K562 (cell line): ENCODE measurements around the gene RECQL5. TPM values are rescaled to one million over a fixed set of nuclear protein-coding genes. Genes with fewer than 3 reads are reported as not detected.

Experiments
- ATAC-seq: fragments of 200-7000 bp; cut with Tn5 transposase; 3 replicates; pipeline ENCODE4 v1.9.1; 2020; ENCODE audit warnings: moderate library complexity
- BruUV-seq: library from RNA; stranded (reverse); fragments of 400-500 nt; replicated peaks from 2 replicates; lab custom pipeline; 2021; lab: Mats Ljungman, UMichigan
- CTCF ChIA-PET: fragments of 300-600 bp; formaldehyde crosslinking; extraction: SDS; loops from one replicate; lab custom pipeline; 2021; ENCODE audit warnings: low intra/inter-chr PET ratio; lab: Yijun Ruan, JAX
- POLR2A ChIA-PET: fragments of 300-600, 350-650 bp; sonication (Branson Sonifier 250); formaldehyde crosslinking; extraction: SDS; loops from one replicate; lab custom pipeline; 2021; ENCODE audit warnings: antibody characterized with exemption, inconsistent platforms; lab: Yijun Ruan, JAX
- DNase-seq, 4 experiments: peaks; one replicate each; pipeline versions ENCODE4 v3.0.0 to v3.0.0-alpha.2; 2011 to 2018; ENCODE audit warnings: low spot score in 3 of 4, mixed read lengths in 3 of 4; ENCODE audit errors: extremely low read depth in 1 of 4
- FAIRE-seq: peaks from 2 replicates; lab custom pipeline; 2011; peaks lifted over from hg19 to GRCh38; lab: Jason Lieb, UNC
- H2AFZ ChIP-seq: 2 replicates; pipeline ENCODE4 v1.6.0; 2011; ENCODE audit warnings: low read depth, low read length, control low read depth, inconsistent platforms
- H3K27ac ChIP-seq: fragments of 200-600 bp; 3 replicates; pipeline ENCODE4 v1.8.0; 2011; ENCODE audit warnings: low read depth, mild to moderate bottlenecking, control low read depth, inconsistent platforms, low read length, moderate library complexity, mixed read lengths; ENCODE audit errors: extremely low read depth
- H3K27me3 ChIP-seq, 2 experiments: fragments of 300-600 bp in 1 of 2; 2 replicates in 1 of 2; 3 replicates in 1 of 2; pipeline versions ENCODE4 v1.6.0 to v1.8.0; 2011; ENCODE audit warnings: inconsistent platforms in 2 of 2, low read length in 2 of 2, mild to moderate bottlenecking in 1 of 2, mixed read lengths in 1 of 2, moderate library complexity in 1 of 2; ENCODE audit not compliant: control insufficient read depth in 2 of 2, insufficient read depth in 2 of 2
- H3K36me3 ChIP-seq: fragments of 300-600 bp; 3 replicates; pipeline ENCODE4 v1.8.0; 2011; ENCODE audit warnings: mild to moderate bottlenecking, low read length, inconsistent platforms; ENCODE audit not compliant: control insufficient read depth, insufficient read depth
- H3K4me1 ChIP-seq, 2 experiments: fragments of 200-600 bp in 1 of 2; replicated peaks in 1 of 2; 2 replicates in 1 of 2; 3 replicates in 1 of 2; pipeline versions ENCODE4 v1.5.1 to v1.8.0; 2011; ENCODE audit warnings: inconsistent platforms in 2 of 2, low read length in 2 of 2, mild to moderate bottlenecking in 1 of 2, mixed read lengths in 1 of 2, moderate library complexity in 1 of 2; ENCODE audit not compliant: control insufficient read depth in 2 of 2, insufficient read depth in 2 of 2
- H3K4me2 ChIP-seq: 2 replicates; pipeline ENCODE4 v1.6.1; 2011; ENCODE audit warnings: low read length, control low read depth, inconsistent platforms, mixed read lengths; ENCODE audit not compliant: insufficient read depth
- H3K4me3 ChIP-seq: fragments of 200-600 bp; sonication (generic), shearing (Covaris generic); 2 replicates; pipeline ENCODE4 v1.5.1; 2016; ENCODE audit warnings: control low read depth, inconsistent platforms
- H3K79me2 ChIP-seq: fragments of 200-600 bp; 3 replicates; pipeline ENCODE4 v1.8.0; 2011; ENCODE audit warnings: low read length, inconsistent platforms; ENCODE audit not compliant: control insufficient read depth, insufficient read depth
- H3K9ac ChIP-seq, 2 experiments: 2 replicates each; pipeline versions ENCODE4 v1.6.0 to v1.6.1; 2011; ENCODE audit warnings: low read depth in 2 of 2, low read length in 2 of 2, control low read depth in 1 of 2, inconsistent platforms in 1 of 2, mild to moderate bottlenecking in 1 of 2, mixed read lengths in 1 of 2; ENCODE audit not compliant: insufficient read depth in 1 of 2
- H3K9me1 ChIP-seq: one replicate; pipeline ENCODE4 v1.6.0; 2011; ENCODE audit warnings: inconsistent platforms, mild to moderate bottlenecking, low read length, moderate library complexity; ENCODE audit not compliant: control insufficient read depth, insufficient read depth
- H3K9me3 ChIP-seq: replicated peaks from 2 replicates; pipeline ENCODE4 v1.5.1; 2011; ENCODE audit warnings: low read depth, low read length, inconsistent platforms; ENCODE audit not compliant: control insufficient read depth, insufficient read depth
- H4K20me1 ChIP-seq: replicated peaks from 2 replicates; pipeline ENCODE4 v1.6.1; 2011; ENCODE audit warnings: low read length, inconsistent platforms, mixed read lengths; ENCODE audit not compliant: control insufficient read depth, insufficient read depth
- BCOR ChIP-seq: fragments of 450-650 bp; IDR thresholded peaks from 2 replicates; pipeline ENCODE4 v1.6.1; 2016
- FOSL1 ChIP-seq: fragments of 200-800 bp; sonication (Bioruptor generic); conservative IDR thresholded peaks from 2 replicates; pipeline ENCODE4 v1.6.1; 2016; ENCODE audit warnings: missing genetic modification characterization, missing compliant biosample characterization
- GATAD2A ChIP-seq: fragments of 450-650 bp; IDR thresholded peaks from 2 replicates; pipeline ENCODE4 v1.6.1; 2017
- HDAC2 ChIP-seq: fragments of 450-650 bp; IDR thresholded peaks from 2 replicates; pipeline ENCODE4 v1.6.1; 2016; ENCODE audit warnings: mild to moderate bottlenecking
- NR3C1 ChIP-seq: sonication (generic); formaldehyde crosslinking; IDR thresholded peaks from 2 replicates; pipeline ENCODE4 v1.8.1; 2022; ENCODE audit warnings: missing genetic modification reagents
- TAL1 ChIP-seq: fragments of 450-650 bp; IDR thresholded peaks from 2 replicates; pipeline ENCODE4 v1.6.1; 2016; ENCODE audit warnings: mild to moderate bottlenecking
- TCF3 ChIP-seq: sonication (generic); formaldehyde crosslinking; IDR thresholded peaks from 2 replicates; pipeline ENCODE4 v1.4.0; 2020; ENCODE audit warnings: mild to moderate bottlenecking, missing genetic modification reagents
- ZNF316 ChIP-seq: fragments of 450-650 bp; IDR thresholded peaks from 2 replicates; pipeline ENCODE4 v1.6.1; 2016
- ZNF583 ChIP-seq: fragments of 250-450 bp; sonication (Bioruptor Pico); IDR thresholded peaks from 2 replicates; pipeline ENCODE4 v1.4.0; 2020
- WGBS: fragments of 100-300 bp; shearing (Covaris generic); methylation state at CpG from one replicate; pipeline ENCODE4 v1.1.6; 2016; ENCODE audit warnings: low coverage, mixed read lengths; ENCODE audit not compliant: insufficient coverage; ENCODE audit errors: missing lambda C conversion rate; 5-methylcytosine and 5-hydroxymethylcytosine counted together
- in situ Hi-C: fragments of 300-500 bp; cut with MboI; formaldehyde crosslinking; loops from 4 replicates; pipeline ENCODE4 v1.15.0; 2018; ENCODE audit warnings: inconsistent platforms, mixed read lengths
- intact Hi-C: fragments of 100-400 bp; cut with micrococcal nuclease; formaldehyde crosslinking; loops from 2 replicates; pipeline ENCODE4 v1.14.2; 2022
- polyA plus RNA-seq, 8 experiments: library from polyadenylated mRNA; depleted of rRNA in 4 of 8; stranded (reverse) in 5 of 8; unstranded in 3 of 8; fragments of >200 nt; fragmentation: Nextera tagmentation in 2 of 8; fragmentation: Illumina TruSeq in 1 of 8; extraction: Ambion mirVana in 2 of 8; extraction: Trizol in 1 of 8; gene quantifications; 2 replicates each; pipeline versions ENCODE4 v1.2.1 to v1.2.3, GENCODE V29; 2011 to 2014; ENCODE audit warnings: inconsistent platforms in 1 of 8, missing spikeins in 1 of 8
- total RNA-seq, 7 experiments: library from RNA; depleted of rRNA in 6 of 7; stranded (reverse); fragments of >200 nt in 6 of 7; fragmentation: Illumina TruSeq in 2 of 7; extraction: Trizol in 2 of 7; gene quantifications; 2 replicates each; pipeline versions ENCODE4 v1.2.1 to v1.2.3, GENCODE V29; 2011 to 2021; ENCODE audit warnings: low replicate concordance in 1 of 7
- TF ChIP-seq, protein P1 (sequence below): sonication (generic); formaldehyde crosslinking; IDR thresholded peaks from 2 replicates; pipeline ENCODE4 v1.8.0; 2022; ENCODE audit warnings: missing genetic modification reagents, mild to moderate bottlenecking, moderate library complexity, borderline replicate concordance
- TF ChIP-seq, protein P2 (sequence below), 2 experiments: fragments of 450-650 bp; conservative IDR thresholded peaks; 2 replicates each; pipeline ENCODE4 v1.6.1; 2017; ENCODE audit warnings: mild to moderate bottlenecking in 2 of 2, moderate library complexity in 2 of 2
- TF ChIP-seq, protein P3 (sequence below), 3 experiments: fragments of 200-800 bp in 1 of 3; fragments of 250-450 bp in 1 of 3; fragments of 450-650 bp in 1 of 3; sonication (Bioruptor Pico) in 1 of 3; sonication (Bioruptor generic) in 1 of 3; formaldehyde crosslinking in 1 of 3; IDR thresholded peaks; 2 replicates each; pipeline versions ENCODE4 v1.6.1 to v1.8.0; 2016 to 2022; ENCODE audit warnings: mild to moderate bottlenecking in 2 of 3, missing genetic modification characterization in 2 of 3, missing compliant biosample characterization in 1 of 3, moderate library complexity in 1 of 3

The RECQL5 gene
- total and polyA plus RNA-seq, 9 of the 15 experiments (the other 6 are each of a cell fraction or from before 2014, with no cell fraction given), result 4.1 to 34.8 (median 16.4) TPM

- TF ChIP-seq, protein P1, sequence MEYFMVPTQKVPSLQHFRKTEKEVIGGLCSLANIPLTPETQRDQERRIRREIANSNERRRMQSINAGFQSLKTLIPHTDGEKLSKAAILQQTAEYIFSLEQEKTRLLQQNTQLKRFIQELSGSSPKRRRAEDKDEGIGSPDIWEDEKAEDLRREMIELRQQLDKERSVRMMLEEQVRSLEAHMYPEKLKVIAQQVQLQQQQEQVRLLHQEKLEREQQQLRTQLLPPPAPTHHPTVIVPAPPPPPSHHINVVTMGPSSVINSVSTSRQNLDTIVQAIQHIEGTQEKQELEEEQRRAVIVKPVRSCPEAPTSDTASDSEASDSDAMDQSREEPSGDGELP (CRISPR knock-in tag), result peak; percentile 40; the same call in 1 of the 2 replicates
- TF ChIP-seq TAL1 (peak; percentile 35; the same call in 1 of the 2 replicates), TCF3 (CRISPR knock-in tag) (peak; percentile 37)
Measured at GRCh38 chr17:75642784-75643642, 23.9 kb downstream of the RECQL5 start (continued).

DNA sequence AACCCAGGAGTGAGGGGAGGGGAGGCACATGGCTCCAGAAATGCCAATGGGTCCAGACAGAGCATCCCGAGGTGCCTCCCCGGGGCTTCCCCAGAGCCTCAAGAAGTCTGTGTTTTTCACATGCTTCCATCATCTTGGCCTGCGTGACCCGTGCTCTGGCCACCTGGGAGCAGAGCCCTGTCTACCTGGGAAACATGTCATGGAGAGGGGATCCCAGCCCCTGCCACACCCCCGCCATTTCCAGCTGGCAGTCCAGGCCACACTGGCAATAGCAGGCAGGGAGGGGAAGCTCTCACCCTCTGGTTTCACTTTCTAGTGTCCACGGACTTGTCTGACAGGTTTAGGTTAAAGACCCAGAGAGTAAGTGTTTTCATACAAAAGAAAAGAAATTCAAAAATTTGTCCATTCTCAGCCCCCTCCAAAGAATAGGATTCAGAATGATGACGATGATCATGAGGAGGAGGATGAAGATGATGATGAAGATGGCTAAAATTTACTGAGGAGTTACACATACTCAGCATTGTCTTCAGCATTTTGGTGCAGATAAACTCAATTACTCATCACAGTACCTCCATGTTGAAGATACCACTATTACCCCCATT, 24.7 kb downstream of the RECQL5 start:
- no peaks in the 10 kb centered on the region for H3K27me3 ChIP-seq
- no peak overlapping the region for H3K4me3 ChIP-seq
- FAIRE-seq (no peak), DNase-seq (no peak), ATAC-seq (no peak)
- BruUV-seq, result no TSS peak
- H3K9me1 ChIP-seq, result peaks cover 3% of the 10 kb centered on the region
- H3K79me2 ChIP-seq, result no peaks in the 10 kb centered on the region
- H3K9me3 ChIP-seq, result no peaks in the 10 kb centered on the region
- 0 out of 2 replicates have a peak, but pooled peaks cover 6% of the 10 kb centered on the region for H4K20me1 ChIP-seq
- peaks cover 15 to 36% of the 10 kb centered on the region in 2 experiments; a peak in 4 of 5 replicates for H3K4me1 ChIP-seq
- peak overlapping the region; percentile 48 for H3K4me2 ChIP-seq
- H3K27ac ChIP-seq, result no peak overlapping the region; the same call in 2 of the 3 replicates
- peaks cover 3% of the 10 kb centered on the region; the same call in 1 of the 3 replicates for H3K36me3 ChIP-seq
- no peak overlapping the region for H2AFZ ChIP-seq
- CTCF ChIA-PET, result no interaction called here
- WGBS, result 64% methylated on average over 5 of the region's 7 CpGs
- 0 out of 2 replicates have a peak, but pooled peaks have one; percentile 22 for TF ChIP-seq BCOR
- TF ChIP-seq ZNF316, result peak; percentile 23; the same call in 1 of the 2 replicates
- TF ChIP-seq, protein P2, sequence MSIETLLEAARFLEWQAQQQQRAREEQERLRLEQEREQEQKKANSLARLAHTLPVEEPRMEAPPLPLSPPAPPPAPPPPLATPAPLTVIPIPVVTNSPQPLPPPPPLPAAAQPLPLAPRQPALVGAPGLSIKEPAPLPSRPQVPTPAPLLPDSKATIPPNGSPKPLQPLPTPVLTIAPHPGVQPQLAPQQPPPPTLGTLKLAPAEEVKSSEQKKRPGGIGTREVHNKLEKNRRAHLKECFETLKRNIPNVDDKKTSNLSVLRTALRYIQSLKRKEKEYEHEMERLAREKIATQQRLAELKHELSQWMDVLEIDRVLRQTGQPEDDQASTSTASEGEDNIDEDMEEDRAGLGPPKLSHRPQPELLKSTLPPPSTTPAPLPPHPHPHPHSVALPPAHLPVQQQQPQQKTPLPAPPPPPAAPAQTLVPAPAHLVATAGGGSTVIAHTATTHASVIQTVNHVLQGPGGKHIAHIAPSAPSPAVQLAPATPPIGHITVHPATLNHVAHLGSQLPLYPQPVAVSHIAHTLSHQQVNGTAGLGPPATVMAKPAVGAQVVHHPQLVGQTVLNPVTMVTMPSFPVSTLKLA (conservative IDR thresholded peaks at IDR 0.05), result no peak
- no peak for TF ChIP-seq NR3C1 (CRISPR knock-in tag)
- no peak for TF ChIP-seq ZNF583 (CRISPR knock-in tag)
- TF ChIP-seq HDAC2, result 0 out of 2 replicates have a peak, but pooled peaks have one; percentile 16
- peak; percentile 38 for TF ChIP-seq FOSL1 (tag)
- no peak for TF ChIP-seq GATAD2A
- TF ChIP-seq, protein P3, sequence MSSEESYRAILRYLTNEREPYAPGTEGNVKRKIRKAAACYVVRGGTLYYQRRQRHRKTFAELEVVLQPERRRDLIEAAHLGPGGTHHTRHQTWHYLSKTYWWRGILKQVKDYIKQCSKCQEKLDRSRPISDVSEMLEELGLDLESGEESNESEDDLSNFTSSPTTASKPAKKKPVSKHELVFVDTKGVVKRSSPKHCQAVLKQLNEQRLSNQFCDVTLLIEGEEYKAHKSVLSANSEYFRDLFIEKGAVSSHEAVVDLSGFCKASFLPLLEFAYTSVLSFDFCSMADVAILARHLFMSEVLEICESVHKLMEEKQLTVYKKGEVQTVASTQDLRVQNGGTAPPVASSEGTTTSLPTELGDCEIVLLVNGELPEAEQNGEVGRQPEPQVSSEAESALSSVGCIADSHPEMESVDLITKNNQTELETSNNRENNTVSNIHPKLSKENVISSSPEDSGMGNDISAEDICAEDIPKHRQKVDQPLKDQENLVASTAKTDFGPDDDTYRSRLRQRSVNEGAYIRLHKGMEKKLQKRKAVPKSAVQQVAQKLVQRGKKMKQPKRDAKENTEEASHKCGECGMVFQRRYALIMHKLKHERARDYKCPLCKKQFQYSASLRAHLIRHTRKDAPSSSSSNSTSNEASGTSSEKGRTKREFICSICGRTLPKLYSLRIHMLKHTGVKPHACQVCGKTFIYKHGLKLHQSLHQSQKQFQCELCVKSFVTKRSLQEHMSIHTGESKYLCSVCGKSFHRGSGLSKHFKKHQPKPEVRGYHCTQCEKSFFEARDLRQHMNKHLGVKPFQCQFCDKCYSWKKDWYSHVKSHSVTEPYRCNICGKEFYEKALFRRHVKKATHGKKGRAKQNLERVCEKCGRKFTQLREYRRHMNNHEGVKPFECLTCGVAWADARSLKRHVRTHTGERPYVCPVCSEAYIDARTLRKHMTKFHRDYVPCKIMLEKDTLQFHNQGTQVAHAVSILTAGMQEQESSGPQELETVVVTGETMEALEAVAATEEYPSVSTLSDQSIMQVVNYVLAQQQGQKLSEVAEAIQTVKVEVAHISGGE (CRISPR knock-in tag; IDR thresholded peaks at IDR 0.05), result 0 out of 6 replicates have a peak, but pooled peaks of 1 of the 3 experiments have one; percentile 23
- intact Hi-C loops (no loop called here), in situ Hi-C loops (no loop called here)
- H3K9ac ChIP-seq, result peak overlapping the region in 1 of 2 experiments; percentile 81; a peak in 2 of 4 replicates
- POLR2A ChIA-PET, result interaction anchor here (0.5 to 3.4 kb wide), 4 partner anchors 8 to 401 kb away, joined by 3 to 15 read pairs (median 7); partner anchors contain the start of gene SMIM5
